GM12891 (cell line): ENCODE data around the gene HECTD4.

ENCODE experiments used
- POLR2A ChIP-seq: IDR thresholded peaks from 2 replicates; pipeline ENCODE4 v1.6.1; 2011; ENCODE audit warnings: low read depth, low read length, control low read depth
- POLR2AphosphoS5 ChIP-seq: IDR thresholded peaks from 2 replicates; pipeline ENCODE4 v1.6.1; 2011; ENCODE audit warnings: low read depth, low read length, control low read depth
- POU2F2 ChIP-seq: IDR thresholded peaks from 2 replicates; pipeline ENCODE4 v1.6.1; 2011; ENCODE audit warnings: low read depth, mild to moderate bottlenecking, control low read depth, low read length, moderate library complexity
- SPI1 ChIP-seq: IDR thresholded peaks from 2 replicates; pipeline ENCODE4 v1.6.1; 2011; ENCODE audit warnings: low read depth, low read length, control low read depth

GRCh38 chr12:112347581-112347982 lies 34.6 kb downstream of the HECTD4 start:
- TF ChIP-seq POLR2AphosphoS5: no peak
- TF ChIP-seq SPI1: no peak
- no peak for TF ChIP-seq POLR2A
- peak; percentile 85 for TF ChIP-seq POU2F2
